H1 (cell line): ENCODE measurements around the gene GIT1.

Source experiments
- CHD2 ChIP-seq: IDR thresholded peaks from 2 replicates; pipeline ENCODE4 v1.6.1; 2012; ENCODE audit warnings: low read length, improper control_type of control experiment
- CREB1 ChIP-seq: IDR thresholded peaks from 2 replicates; pipeline ENCODE4 v1.6.1; 2012; ENCODE audit warnings: inconsistent platforms
- EP300 ChIP-seq, 2 experiments: IDR thresholded peaks; 1 replicate in 1 of 2; 2 replicates in 1 of 2; pipeline ENCODE4 v1.6.1; 2011 to 2012; ENCODE audit warnings: low read depth in 2 of 2, low read length in 2 of 2, mild to moderate bottlenecking in 2 of 2, borderline replicate concordance in 1 of 2, inconsistent platforms in 1 of 2, moderate library complexity in 1 of 2
- GTF2F1 ChIP-seq: IDR thresholded peaks from 2 replicates; pipeline ENCODE4 v1.6.1; 2012; ENCODE audit warnings: low read depth, low read length, improper control_type of control experiment, borderline replicate concordance
- MAX ChIP-seq: IDR thresholded peaks from 2 replicates; pipeline ENCODE4 v1.6.1; 2012; ENCODE audit warnings: inconsistent platforms
- POLR2A ChIP-seq, 2 experiments: IDR thresholded peaks; 1 replicate in 1 of 2; 2 replicates in 1 of 2; pipeline ENCODE4 v1.6.1; 2011; ENCODE audit warnings: low read depth in 2 of 2, low read length in 2 of 2, mild to moderate bottlenecking in 2 of 2; ENCODE audit errors: control extremely low read depth in 1 of 2
- TAF1 ChIP-seq: IDR thresholded peaks from 2 replicates; pipeline ENCODE4 v1.6.1; 2011; ENCODE audit warnings: mild to moderate bottlenecking, low read depth, low read length
- USF2 ChIP-seq: IDR thresholded peaks from 2 replicates; pipeline ENCODE4 v1.6.1; 2011; ENCODE audit warnings: low read length, improper control_type of control experiment
- YY1 ChIP-seq: IDR thresholded peaks from 2 replicates; pipeline ENCODE4 v1.6.1; 2011; ENCODE audit warnings: low read depth, mild to moderate bottlenecking, low read length
- TF ChIP-seq, protein P1 (sequence below), 3 experiments: IDR thresholded peaks; 1 replicate in 2 of 3; 2 replicates in 1 of 3; pipeline versions ENCODE4 v1.5.1 to v1.6.1; 2011; ENCODE audit warnings: low read length in 3 of 3, mild to moderate bottlenecking in 3 of 3, inconsistent platforms in 2 of 3, low read depth in 1 of 3, moderate library complexity in 1 of 3; ENCODE audit not compliant: insufficient read depth in 1 of 3; ENCODE audit errors: control extremely low read depth in 1 of 3

DNA sequence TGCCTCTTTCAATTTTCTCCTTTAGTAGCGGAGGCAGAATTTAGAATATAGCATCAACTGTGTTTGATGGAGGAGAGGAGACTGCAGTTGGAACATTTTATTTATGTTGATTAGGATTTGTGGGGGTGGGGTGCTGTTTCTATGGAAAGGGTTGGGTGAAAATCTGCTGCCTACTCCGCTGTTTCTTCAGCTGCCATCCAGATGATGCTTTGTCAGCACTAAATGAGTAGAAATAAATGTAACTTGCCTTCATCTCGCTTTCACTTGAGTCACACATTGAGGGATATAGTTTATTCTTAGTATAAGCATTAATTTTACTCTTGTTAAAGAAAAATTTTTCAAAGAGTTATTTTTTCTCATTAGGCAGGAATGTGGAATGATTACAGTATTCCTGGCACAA lies 64.8 kb downstream of the GIT1 start:
- TF ChIP-seq, protein P1, sequence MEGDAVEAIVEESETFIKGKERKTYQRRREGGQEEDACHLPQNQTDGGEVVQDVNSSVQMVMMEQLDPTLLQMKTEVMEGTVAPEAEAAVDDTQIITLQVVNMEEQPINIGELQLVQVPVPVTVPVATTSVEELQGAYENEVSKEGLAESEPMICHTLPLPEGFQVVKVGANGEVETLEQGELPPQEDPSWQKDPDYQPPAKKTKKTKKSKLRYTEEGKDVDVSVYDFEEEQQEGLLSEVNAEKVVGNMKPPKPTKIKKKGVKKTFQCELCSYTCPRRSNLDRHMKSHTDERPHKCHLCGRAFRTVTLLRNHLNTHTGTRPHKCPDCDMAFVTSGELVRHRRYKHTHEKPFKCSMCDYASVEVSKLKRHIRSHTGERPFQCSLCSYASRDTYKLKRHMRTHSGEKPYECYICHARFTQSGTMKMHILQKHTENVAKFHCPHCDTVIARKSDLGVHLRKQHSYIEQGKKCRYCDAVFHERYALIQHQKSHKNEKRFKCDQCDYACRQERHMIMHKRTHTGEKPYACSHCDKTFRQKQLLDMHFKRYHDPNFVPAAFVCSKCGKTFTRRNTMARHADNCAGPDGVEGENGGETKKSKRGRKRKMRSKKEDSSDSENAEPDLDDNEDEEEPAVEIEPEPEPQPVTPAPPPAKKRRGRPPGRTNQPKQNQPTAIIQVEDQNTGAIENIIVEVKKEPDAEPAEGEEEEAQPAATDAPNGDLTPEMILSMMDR (IDR thresholded peaks at IDR 0.05; ENCODE audit: control extremely low read depth in 1 of 3, insufficient read depth in 1 of 3, low read depth in 1 of 3, low read length in 3 of 3): no peak
- TF ChIP-seq GTF2F1 (no peak), MAX (no peak), TAF1 (no peak), CHD2 (no peak), EP300 (IDR thresholded peaks at IDR 0.05; ENCODE audit: borderline replicate concordance in 1 of 2, low read depth in 2 of 2, low read length in 2 of 2) (no peak), CREB1 (no peak), YY1 (no peak), POLR2A (IDR thresholded peaks at IDR 0.05; ENCODE audit: control extremely low read depth in 1 of 2, low read depth in 2 of 2, low read length in 2 of 2) (no peak), USF2 (no peak)
